K562 (cell line): ENCODE data around the gene TREH. TPM values are rescaled to one million over a fixed set of nuclear protein-coding genes. Genes with fewer than 3 reads are reported as not detected.
A peak's percentile ranks its signal among the peaks of the same experiment; 100 is the strongest.

Experiments used
- ATAC-seq: fragments of 200-7000 bp; cut with Tn5 transposase; 3 replicates; pipeline ENCODE4 v1.9.1; 2020; ENCODE audit warnings: moderate library complexity
- BruUV-seq: library from RNA; stranded (reverse); fragments of 400-500 nt; replicated peaks from 2 replicates; lab custom pipeline; 2021; lab: Mats Ljungman, UMichigan
- CTCF ChIA-PET: fragments of 300-600 bp; formaldehyde crosslinking; extraction: SDS; loops from one replicate; lab custom pipeline; 2021; ENCODE audit warnings: low intra/inter-chr PET ratio; lab: Yijun Ruan, JAX
- POLR2A ChIA-PET: fragments of 300-600, 350-650 bp; sonication (Branson Sonifier 250); formaldehyde crosslinking; extraction: SDS; loops from one replicate; lab custom pipeline; 2021; ENCODE audit warnings: antibody characterized with exemption, inconsistent platforms; lab: Yijun Ruan, JAX
- DNase-seq, 4 experiments: peaks; one replicate each; pipeline versions ENCODE4 v3.0.0 to v3.0.0-alpha.2; 2011 to 2018; ENCODE audit warnings: low spot score in 3 of 4, mixed read lengths in 3 of 4; ENCODE audit errors: extremely low read depth in 1 of 4
- FAIRE-seq: peaks from 2 replicates; lab custom pipeline; 2011; peaks lifted over from hg19 to GRCh38; lab: Jason Lieb, UNC
- H2AFZ ChIP-seq: 2 replicates; pipeline ENCODE4 v1.6.0; 2011; ENCODE audit warnings: low read depth, low read length, control low read depth, inconsistent platforms
- H3K27ac ChIP-seq: fragments of 200-600 bp; 3 replicates; pipeline ENCODE4 v1.8.0; 2011; ENCODE audit warnings: low read depth, mild to moderate bottlenecking, control low read depth, inconsistent platforms, low read length, moderate library complexity, mixed read lengths; ENCODE audit errors: extremely low read depth
- H3K27me3 ChIP-seq, 2 experiments: fragments of 300-600 bp in 1 of 2; 2 replicates in 1 of 2; 3 replicates in 1 of 2; pipeline versions ENCODE4 v1.6.0 to v1.8.0; 2011; ENCODE audit warnings: inconsistent platforms in 2 of 2, low read length in 2 of 2, mild to moderate bottlenecking in 1 of 2, mixed read lengths in 1 of 2, moderate library complexity in 1 of 2; ENCODE audit not compliant: control insufficient read depth in 2 of 2, insufficient read depth in 2 of 2
- H3K36me3 ChIP-seq: fragments of 300-600 bp; 3 replicates; pipeline ENCODE4 v1.8.0; 2011; ENCODE audit warnings: mild to moderate bottlenecking, low read length, inconsistent platforms; ENCODE audit not compliant: control insufficient read depth, insufficient read depth
- H3K4me1 ChIP-seq, 2 experiments: fragments of 200-600 bp in 1 of 2; replicated peaks in 1 of 2; 2 replicates in 1 of 2; 3 replicates in 1 of 2; pipeline versions ENCODE4 v1.5.1 to v1.8.0; 2011; ENCODE audit warnings: inconsistent platforms in 2 of 2, low read length in 2 of 2, mild to moderate bottlenecking in 1 of 2, mixed read lengths in 1 of 2, moderate library complexity in 1 of 2; ENCODE audit not compliant: control insufficient read depth in 2 of 2, insufficient read depth in 2 of 2
- H3K4me2 ChIP-seq: 2 replicates; pipeline ENCODE4 v1.6.1; 2011; ENCODE audit warnings: low read length, control low read depth, inconsistent platforms, mixed read lengths; ENCODE audit not compliant: insufficient read depth
- H3K4me3 ChIP-seq: fragments of 200-600 bp; sonication (generic), shearing (Covaris generic); 2 replicates; pipeline ENCODE4 v1.5.1; 2016; ENCODE audit warnings: control low read depth, inconsistent platforms
- H3K79me2 ChIP-seq: fragments of 200-600 bp; 3 replicates; pipeline ENCODE4 v1.8.0; 2011; ENCODE audit warnings: low read length, inconsistent platforms; ENCODE audit not compliant: control insufficient read depth, insufficient read depth
- H3K9ac ChIP-seq, 2 experiments: 2 replicates each; pipeline versions ENCODE4 v1.6.0 to v1.6.1; 2011; ENCODE audit warnings: low read depth in 2 of 2, low read length in 2 of 2, control low read depth in 1 of 2, inconsistent platforms in 1 of 2, mild to moderate bottlenecking in 1 of 2, mixed read lengths in 1 of 2; ENCODE audit not compliant: insufficient read depth in 1 of 2
- H3K9me1 ChIP-seq: one replicate; pipeline ENCODE4 v1.6.0; 2011; ENCODE audit warnings: inconsistent platforms, mild to moderate bottlenecking, low read length, moderate library complexity; ENCODE audit not compliant: control insufficient read depth, insufficient read depth
- H3K9me3 ChIP-seq: replicated peaks from 2 replicates; pipeline ENCODE4 v1.5.1; 2011; ENCODE audit warnings: low read depth, low read length, inconsistent platforms; ENCODE audit not compliant: control insufficient read depth, insufficient read depth
- H4K20me1 ChIP-seq: replicated peaks from 2 replicates; pipeline ENCODE4 v1.6.1; 2011; ENCODE audit warnings: low read length, inconsistent platforms, mixed read lengths; ENCODE audit not compliant: control insufficient read depth, insufficient read depth
- BDP1 ChIP-seq: IDR thresholded peaks from 3 replicates; pipeline ENCODE4 v1.6.1; 2011; ENCODE audit not compliant: insufficient read length, insufficient read depth
- DMBX1 ChIP-seq: fragments of 250-450 bp; sonication (Bioruptor Pico); IDR thresholded peaks from 2 replicates; pipeline ENCODE4 v1.8.0; 2022; ENCODE audit warnings: inconsistent platforms, mild to moderate bottlenecking, moderate library complexity, borderline replicate concordance
- GATAD2A ChIP-seq: fragments of 450-650 bp; IDR thresholded peaks from 2 replicates; pipeline ENCODE4 v1.6.1; 2017
- ZNF146 ChIP-seq: IDR thresholded peaks from one replicate; pipeline ENCODE4 v1.6.1; 2018; ENCODE audit warnings: missing compliant biosample characterization; ENCODE audit not compliant: unreplicated experiment
- ZNF197 ChIP-seq: fragments of 200-800 bp; sonication (Bioruptor generic); IDR thresholded peaks from 2 replicates; pipeline ENCODE4 v1.6.1; 2016; ENCODE audit warnings: low read depth, missing genetic modification characterization, missing compliant biosample characterization
- WGBS: fragments of 100-300 bp; shearing (Covaris generic); methylation state at CpG from one replicate; pipeline ENCODE4 v1.1.6; 2016; ENCODE audit warnings: low coverage, mixed read lengths; ENCODE audit not compliant: insufficient coverage; ENCODE audit errors: missing lambda C conversion rate; 5-methylcytosine and 5-hydroxymethylcytosine counted together
- in situ Hi-C: fragments of 300-500 bp; cut with MboI; formaldehyde crosslinking; loops from 4 replicates; pipeline ENCODE4 v1.15.0; 2018; ENCODE audit warnings: inconsistent platforms, mixed read lengths
- intact Hi-C: fragments of 100-400 bp; cut with micrococcal nuclease; formaldehyde crosslinking; loops from 2 replicates; pipeline ENCODE4 v1.14.2; 2022
- polyA plus RNA-seq, 8 experiments: library from polyadenylated mRNA; depleted of rRNA in 4 of 8; stranded (reverse) in 5 of 8; unstranded in 3 of 8; fragments of >200 nt; fragmentation: Nextera tagmentation in 2 of 8; fragmentation: Illumina TruSeq in 1 of 8; extraction: Ambion mirVana in 2 of 8; extraction: Trizol in 1 of 8; gene quantifications; 2 replicates each; pipeline versions ENCODE4 v1.2.1 to v1.2.3, GENCODE V29; 2011 to 2014; ENCODE audit warnings: inconsistent platforms in 1 of 8, missing spikeins in 1 of 8
- total RNA-seq, 7 experiments: library from RNA; depleted of rRNA in 6 of 7; stranded (reverse); fragments of >200 nt in 6 of 7; fragmentation: Illumina TruSeq in 2 of 7; extraction: Trizol in 2 of 7; gene quantifications; 2 replicates each; pipeline versions ENCODE4 v1.2.1 to v1.2.3, GENCODE V29; 2011 to 2021; ENCODE audit warnings: low replicate concordance in 1 of 7
- TF ChIP-seq, protein P1 (sequence below): fragments of 250-450 bp; sonication (Bioruptor Pico); IDR thresholded peaks from 2 replicates; pipeline ENCODE4 v1.6.1; 2021; ENCODE audit warnings: mild to moderate bottlenecking

TREH gene
- total and polyA plus RNA-seq, 9 of the 15 experiments (the other 6 are each of a cell fraction or from before 2014, with no cell fraction given), result 0.09 to 0.20 (median 0.11) TPM; not detected in 6

DNA sequence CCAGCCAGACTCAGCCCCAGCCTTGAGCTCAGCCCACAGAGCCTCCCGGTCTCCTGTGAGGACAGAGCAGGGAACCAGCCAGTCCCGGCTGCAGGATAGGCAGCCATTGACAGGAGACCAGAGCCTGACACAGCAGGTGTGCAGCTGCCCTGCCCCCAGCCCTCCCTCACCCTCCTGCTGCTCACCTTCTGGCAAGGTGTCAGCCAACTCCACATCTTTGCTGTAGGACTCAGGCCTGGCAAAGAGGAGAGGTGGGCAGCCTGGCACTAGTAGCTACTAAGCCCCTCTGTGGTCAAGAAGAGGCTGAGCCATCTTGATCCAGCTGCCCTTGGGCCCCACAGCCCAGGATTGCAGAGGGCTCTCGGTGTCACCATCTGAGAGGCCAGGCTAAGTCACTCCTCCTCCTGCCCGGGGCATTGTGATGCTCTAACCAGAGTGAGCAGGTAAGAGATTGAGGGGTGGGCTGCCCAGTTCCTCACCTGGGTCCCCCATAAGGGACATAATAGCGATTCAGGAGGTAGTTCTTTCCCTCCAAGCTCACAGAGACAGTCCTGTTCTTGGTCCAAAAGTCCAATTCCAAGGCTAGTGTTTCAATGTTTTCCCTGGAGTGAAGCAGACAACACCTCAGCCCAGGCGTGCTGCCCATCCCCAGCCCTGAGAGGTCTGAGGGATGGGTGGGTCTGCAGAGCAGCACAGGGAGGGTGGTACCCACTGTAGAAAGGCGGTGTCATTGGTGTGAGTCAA, 18.6 kb downstream of the TREH start:
- Histone ChIP-seq H3K27ac (no peak overlapping the region), H3K4me2 (no peak overlapping the region), H3K27me3 (no peaks in the 10 kb centered on the region), H4K20me1 (no peaks in the 10 kb centered on the region), H3K4me1 (peaks cover 0 to 32% of the 10 kb centered on the region in 2 experiments; a peak in 2 of 5 replicates), H3K9me1 (peaks cover 9% of the 10 kb centered on the region), H3K9ac (peak overlapping the region in 1 of 2 experiments; percentile 78; a peak in 1 of 4 replicates), H3K79me2 (no peaks in the 10 kb centered on the region), H2AFZ (no peak overlapping the region), H3K36me3 (peaks cover 5% of the 10 kb centered on the region; the same call in 1 of the 3 replicates), H3K4me3 (no peak overlapping the region), H3K9me3 (no peaks in the 10 kb centered on the region)
- FAIRE-seq (no peak), DNase-seq (no peak), ATAC-seq (no peak)
- WGBS, result 9% methylated on average over 7 of the region's 7 CpGs
- BruUV-seq, result no TSS peak
- in situ Hi-C loops, result no loop called here
- no peak for TF ChIP-seq ZNF197 (CRISPR knock-in tag)
- no peak for TF ChIP-seq DMBX1 (CRISPR knock-in tag)
- TF ChIP-seq GATAD2A, result no peak
- no peak for TF ChIP-seq ZNF146 (CRISPR knock-in tag)
- TF ChIP-seq BDP1, result no peak
- TF ChIP-seq, protein P1, sequence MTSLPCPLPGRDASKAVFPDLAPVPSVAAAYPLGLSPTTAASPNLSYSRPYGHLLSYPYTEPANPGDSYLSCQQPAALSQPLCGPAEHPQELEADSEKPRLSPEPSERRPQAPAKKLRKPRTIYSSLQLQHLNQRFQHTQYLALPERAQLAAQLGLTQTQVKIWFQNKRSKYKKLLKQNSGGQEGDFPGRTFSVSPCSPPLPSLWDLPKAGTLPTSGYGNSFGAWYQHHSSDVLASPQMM (CRISPR knock-in tag), result no peak
- intact Hi-C loops, result no loop called here
- ChIA-PET CTCF (interaction anchor here (1.4 to 4.4 kb wide), 3 partner anchors 29 to 268 kb away, joined by 5 to 40 read pairs (median 18); no protein-coding TSS in a partner anchor), POLR2A (interaction anchor here (1.5 to 1.6 kb wide), 2 partner anchors 39 to 52 kb away, joined by 3 to 5 read pairs; no protein-coding TSS in a partner anchor)
